Measurements from ENCODE around the gene RFTN1.

DNA sequence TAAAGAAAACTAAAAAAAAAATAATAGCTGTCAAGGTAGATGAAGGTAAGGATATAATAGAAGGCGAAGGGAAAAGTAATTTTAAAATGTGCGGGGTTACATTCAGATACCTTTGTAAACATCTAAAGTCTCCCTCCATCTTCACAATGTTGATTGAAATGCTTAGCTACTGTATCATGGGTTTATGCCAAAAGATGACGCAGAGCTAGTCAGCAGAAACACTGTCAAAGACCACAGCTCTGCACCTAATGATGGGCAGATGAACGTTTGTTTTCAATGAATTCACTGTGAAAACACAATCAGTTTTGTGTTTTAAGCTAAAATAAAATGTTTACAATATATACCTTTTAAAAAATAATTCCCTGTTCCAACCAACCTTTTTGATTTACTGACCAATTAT lies 61.2 kb downstream of the RFTN1 start:
- TF ChIP-seq, protein P1, sequence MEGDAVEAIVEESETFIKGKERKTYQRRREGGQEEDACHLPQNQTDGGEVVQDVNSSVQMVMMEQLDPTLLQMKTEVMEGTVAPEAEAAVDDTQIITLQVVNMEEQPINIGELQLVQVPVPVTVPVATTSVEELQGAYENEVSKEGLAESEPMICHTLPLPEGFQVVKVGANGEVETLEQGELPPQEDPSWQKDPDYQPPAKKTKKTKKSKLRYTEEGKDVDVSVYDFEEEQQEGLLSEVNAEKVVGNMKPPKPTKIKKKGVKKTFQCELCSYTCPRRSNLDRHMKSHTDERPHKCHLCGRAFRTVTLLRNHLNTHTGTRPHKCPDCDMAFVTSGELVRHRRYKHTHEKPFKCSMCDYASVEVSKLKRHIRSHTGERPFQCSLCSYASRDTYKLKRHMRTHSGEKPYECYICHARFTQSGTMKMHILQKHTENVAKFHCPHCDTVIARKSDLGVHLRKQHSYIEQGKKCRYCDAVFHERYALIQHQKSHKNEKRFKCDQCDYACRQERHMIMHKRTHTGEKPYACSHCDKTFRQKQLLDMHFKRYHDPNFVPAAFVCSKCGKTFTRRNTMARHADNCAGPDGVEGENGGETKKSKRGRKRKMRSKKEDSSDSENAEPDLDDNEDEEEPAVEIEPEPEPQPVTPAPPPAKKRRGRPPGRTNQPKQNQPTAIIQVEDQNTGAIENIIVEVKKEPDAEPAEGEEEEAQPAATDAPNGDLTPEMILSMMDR (IDR thresholded peaks at IDR 0.05): no peak
- no peak for TF ChIP-seq POLR2A (IDR thresholded peaks at IDR 0.05)
